ENCODE measurements around the gene CNTN6.

Gene CNTN6

GRCh38 chr3:1227111-1227510 is 134.3 kb downstream of the CNTN6 start:
- no peak for DNase-seq (ENCODE audit: extremely low read depth, low read depth)

GRCh38 chr3:1228289-1228688 is 135.5 kb downstream of the CNTN6 start:
- no peak for DNase-seq (ENCODE audit: extremely low read depth, low read depth)
- TF ChIP-seq, protein P1, sequence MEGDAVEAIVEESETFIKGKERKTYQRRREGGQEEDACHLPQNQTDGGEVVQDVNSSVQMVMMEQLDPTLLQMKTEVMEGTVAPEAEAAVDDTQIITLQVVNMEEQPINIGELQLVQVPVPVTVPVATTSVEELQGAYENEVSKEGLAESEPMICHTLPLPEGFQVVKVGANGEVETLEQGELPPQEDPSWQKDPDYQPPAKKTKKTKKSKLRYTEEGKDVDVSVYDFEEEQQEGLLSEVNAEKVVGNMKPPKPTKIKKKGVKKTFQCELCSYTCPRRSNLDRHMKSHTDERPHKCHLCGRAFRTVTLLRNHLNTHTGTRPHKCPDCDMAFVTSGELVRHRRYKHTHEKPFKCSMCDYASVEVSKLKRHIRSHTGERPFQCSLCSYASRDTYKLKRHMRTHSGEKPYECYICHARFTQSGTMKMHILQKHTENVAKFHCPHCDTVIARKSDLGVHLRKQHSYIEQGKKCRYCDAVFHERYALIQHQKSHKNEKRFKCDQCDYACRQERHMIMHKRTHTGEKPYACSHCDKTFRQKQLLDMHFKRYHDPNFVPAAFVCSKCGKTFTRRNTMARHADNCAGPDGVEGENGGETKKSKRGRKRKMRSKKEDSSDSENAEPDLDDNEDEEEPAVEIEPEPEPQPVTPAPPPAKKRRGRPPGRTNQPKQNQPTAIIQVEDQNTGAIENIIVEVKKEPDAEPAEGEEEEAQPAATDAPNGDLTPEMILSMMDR (IDR thresholded peaks at IDR 0.05; ENCODE audit: low read depth, low read length, missing control alignments), result no peak
- H3K4me3 ChIP-seq (replicated peaks; ENCODE audit: low read depth, low read length), result no peak overlapping the region

More at GRCh38 chr3:1227111-1227510, 134.3 kb downstream of the CNTN6 start:
- TF ChIP-seq, protein P1 (IDR thresholded peaks at IDR 0.05; ENCODE audit: low read depth, low read length, missing control alignments), result no peak
- no peak overlapping the region for H3K4me3 ChIP-seq (replicated peaks; ENCODE audit: low read depth, low read length)

GRCh38 chr3:1230920-1231319 is 138.1 kb downstream of the CNTN6 start:
- no peak overlapping the region for H3K4me3 ChIP-seq (replicated peaks; ENCODE audit: low read depth, low read length)
- no peak for DNase-seq (ENCODE audit: extremely low read depth, low read depth)
- TF ChIP-seq, protein P1 (IDR thresholded peaks at IDR 0.05; ENCODE audit: low read depth, low read length, missing control alignments), result no peak

DNA sequence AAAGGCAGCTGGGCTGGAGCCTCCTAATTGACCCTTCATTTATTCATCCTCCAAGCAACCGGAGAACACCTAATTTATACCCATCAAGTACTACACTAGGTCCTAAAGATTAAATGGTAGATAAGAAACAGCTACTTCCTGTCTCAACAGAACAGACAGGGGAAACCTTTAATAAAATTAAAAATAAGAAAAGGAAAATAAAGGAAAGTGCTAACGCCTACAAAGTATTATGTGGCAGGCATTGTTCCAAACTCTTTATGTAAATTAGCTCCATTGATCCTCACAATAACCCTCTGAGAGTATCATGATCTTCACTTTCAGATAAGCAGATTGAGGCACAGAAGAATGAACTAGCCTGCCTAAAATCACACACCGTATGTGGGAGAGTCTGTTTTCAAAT is 139.5 kb downstream of the CNTN6 start:
- DNase-seq (ENCODE audit: extremely low read depth, low read depth), result no peak
- TF ChIP-seq, protein P1 (IDR thresholded peaks at IDR 0.05; ENCODE audit: low read depth, low read length, missing control alignments), result no peak
- no peak overlapping the region for H3K4me3 ChIP-seq (replicated peaks; ENCODE audit: low read depth, low read length)

DNA sequence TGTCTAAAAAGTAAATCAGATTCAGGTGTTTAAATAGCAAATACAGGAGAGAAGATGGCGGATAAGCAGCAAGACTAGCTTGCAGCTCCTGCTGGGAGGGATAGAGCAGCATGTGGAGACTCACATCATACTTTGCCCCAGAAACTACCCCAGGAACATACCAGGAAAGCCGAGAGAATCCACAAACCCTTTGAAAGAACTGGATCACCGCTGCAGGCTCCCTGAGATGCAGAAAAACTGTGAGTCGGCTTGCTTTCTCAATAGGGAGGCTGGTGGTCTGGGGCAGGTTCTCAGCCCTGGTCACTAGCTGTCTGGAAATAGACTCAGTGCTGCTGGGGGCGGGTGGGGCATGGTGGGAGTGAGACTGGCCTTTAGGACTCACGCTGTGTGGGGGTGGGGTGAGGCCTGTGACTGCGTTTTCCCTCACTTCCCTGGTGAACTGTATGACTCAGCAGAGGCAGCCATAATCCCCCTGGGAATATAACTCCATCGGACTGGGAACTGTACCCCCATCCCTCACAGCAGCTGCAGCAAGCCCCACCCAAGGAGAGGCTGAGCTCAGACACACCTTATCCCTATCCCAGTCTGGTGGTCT is 142.8 kb downstream of the CNTN6 start:
- no peak for DNase-seq (ENCODE audit: extremely low read depth, low read depth)
- TF ChIP-seq, protein P1 (IDR thresholded peaks at IDR 0.05; ENCODE audit: low read depth, low read length, missing control alignments), result no peak
- H3K4me3 ChIP-seq (replicated peaks; ENCODE audit: low read depth, low read length), result no peak overlapping the region

GRCh38 chr3:1251282-1252060 is 158.6 kb downstream of the CNTN6 start:
- no peak overlapping the region for H3K4me3 ChIP-seq (replicated peaks; ENCODE audit: low read depth, low read length)
- DNase-seq (ENCODE audit: extremely low read depth, low read depth), result no peak
- TF ChIP-seq, protein P1 (IDR thresholded peaks at IDR 0.05; ENCODE audit: low read depth, low read length, missing control alignments), result no peak
